Measurements from ENCODE around the gene SFMBT2.

GRCh38 chr10:7230951-7231350, 179.9 kb downstream of the SFMBT2 start:
- TF ChIP-seq RAD21 (CRISPR knock-in tag; IDR thresholded peaks at IDR 0.05) (no peak), SMAD1 (CRISPR knock-in tag; IDR thresholded peaks at IDR 0.05; ENCODE audit: borderline replicate concordance, low read depth) (no peak), TBP (CRISPR knock-in tag; IDR thresholded peaks at IDR 0.05) (no peak), ZNF281 (CRISPR knock-in tag; IDR thresholded peaks at IDR 0.05; ENCODE audit: borderline replicate concordance) (no peak)
- TF ChIP-seq, protein P1, sequence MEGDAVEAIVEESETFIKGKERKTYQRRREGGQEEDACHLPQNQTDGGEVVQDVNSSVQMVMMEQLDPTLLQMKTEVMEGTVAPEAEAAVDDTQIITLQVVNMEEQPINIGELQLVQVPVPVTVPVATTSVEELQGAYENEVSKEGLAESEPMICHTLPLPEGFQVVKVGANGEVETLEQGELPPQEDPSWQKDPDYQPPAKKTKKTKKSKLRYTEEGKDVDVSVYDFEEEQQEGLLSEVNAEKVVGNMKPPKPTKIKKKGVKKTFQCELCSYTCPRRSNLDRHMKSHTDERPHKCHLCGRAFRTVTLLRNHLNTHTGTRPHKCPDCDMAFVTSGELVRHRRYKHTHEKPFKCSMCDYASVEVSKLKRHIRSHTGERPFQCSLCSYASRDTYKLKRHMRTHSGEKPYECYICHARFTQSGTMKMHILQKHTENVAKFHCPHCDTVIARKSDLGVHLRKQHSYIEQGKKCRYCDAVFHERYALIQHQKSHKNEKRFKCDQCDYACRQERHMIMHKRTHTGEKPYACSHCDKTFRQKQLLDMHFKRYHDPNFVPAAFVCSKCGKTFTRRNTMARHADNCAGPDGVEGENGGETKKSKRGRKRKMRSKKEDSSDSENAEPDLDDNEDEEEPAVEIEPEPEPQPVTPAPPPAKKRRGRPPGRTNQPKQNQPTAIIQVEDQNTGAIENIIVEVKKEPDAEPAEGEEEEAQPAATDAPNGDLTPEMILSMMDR (CRISPR knock-in tag; IDR thresholded peaks at IDR 0.05): no peak
- TF ChIP-seq, protein P2, sequence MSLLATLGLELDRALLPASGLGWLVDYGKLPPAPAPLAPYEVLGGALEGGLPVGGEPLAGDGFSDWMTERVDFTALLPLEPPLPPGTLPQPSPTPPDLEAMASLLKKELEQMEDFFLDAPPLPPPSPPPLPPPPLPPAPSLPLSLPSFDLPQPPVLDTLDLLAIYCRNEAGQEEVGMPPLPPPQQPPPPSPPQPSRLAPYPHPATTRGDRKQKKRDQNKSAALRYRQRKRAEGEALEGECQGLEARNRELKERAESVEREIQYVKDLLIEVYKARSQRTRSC (CRISPR knock-in tag; IDR thresholded peaks at IDR 0.05; ENCODE audit: low read depth): no peak
- TF ChIP-seq, protein P3, sequence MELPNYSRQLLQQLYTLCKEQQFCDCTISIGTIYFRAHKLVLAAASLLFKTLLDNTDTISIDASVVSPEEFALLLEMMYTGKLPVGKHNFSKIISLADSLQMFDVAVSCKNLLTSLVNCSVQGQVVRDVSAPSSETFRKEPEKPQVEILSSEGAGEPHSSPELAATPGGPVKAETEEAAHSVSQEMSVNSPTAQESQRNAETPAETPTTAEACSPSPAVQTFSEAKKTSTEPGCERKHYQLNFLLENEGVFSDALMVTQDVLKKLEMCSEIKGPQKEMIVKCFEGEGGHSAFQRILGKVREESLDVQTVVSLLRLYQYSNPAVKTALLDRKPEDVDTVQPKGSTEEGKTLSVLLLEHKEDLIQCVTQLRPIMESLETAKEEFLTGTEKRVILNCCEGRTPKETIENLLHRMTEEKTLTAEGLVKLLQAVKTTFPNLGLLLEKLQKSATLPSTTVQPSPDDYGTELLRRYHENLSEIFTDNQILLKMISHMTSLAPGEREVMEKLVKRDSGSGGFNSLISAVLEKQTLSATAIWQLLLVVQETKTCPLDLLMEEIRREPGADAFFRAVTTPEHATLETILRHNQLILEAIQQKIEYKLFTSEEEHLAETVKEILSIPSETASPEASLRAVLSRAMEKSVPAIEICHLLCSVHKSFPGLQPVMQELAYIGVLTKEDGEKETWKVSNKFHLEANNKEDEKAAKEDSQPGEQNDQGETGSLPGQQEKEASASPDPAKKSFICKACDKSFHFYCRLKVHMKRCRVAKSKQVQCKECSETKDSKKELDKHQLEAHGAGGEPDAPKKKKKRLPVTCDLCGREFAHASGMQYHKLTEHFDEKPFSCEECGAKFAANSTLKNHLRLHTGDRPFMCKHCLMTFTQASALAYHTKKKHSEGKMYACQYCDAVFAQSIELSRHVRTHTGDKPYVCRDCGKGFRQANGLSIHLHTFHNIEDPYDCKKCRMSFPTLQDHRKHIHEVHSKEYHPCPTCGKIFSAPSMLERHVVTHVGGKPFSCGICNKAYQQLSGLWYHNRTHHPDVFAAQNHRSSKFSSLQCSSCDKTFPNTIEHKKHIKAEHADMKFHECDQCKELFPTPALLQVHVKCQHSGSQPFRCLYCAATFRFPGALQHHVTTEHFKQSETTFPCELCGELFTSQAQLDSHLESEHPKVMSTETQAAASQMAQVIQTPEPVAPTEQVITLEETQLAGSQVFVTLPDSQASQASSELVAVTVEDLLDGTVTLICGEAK (IDR thresholded peaks at IDR 0.05): no peak
- TF ChIP-seq, protein P3 (CRISPR knock-in tag; IDR thresholded peaks at IDR 0.05): no peak

Data from HepG2 (cell line).